ENCODE data around the gene SLC25A36. TPM values are rescaled to one million over a fixed set of nuclear protein-coding genes. Genes with fewer than 3 reads are reported as not detected.

Gene SLC25A36
- total RNA-seq, 1 experiment from 2014 or later, result 78.4 TPM

DNA sequence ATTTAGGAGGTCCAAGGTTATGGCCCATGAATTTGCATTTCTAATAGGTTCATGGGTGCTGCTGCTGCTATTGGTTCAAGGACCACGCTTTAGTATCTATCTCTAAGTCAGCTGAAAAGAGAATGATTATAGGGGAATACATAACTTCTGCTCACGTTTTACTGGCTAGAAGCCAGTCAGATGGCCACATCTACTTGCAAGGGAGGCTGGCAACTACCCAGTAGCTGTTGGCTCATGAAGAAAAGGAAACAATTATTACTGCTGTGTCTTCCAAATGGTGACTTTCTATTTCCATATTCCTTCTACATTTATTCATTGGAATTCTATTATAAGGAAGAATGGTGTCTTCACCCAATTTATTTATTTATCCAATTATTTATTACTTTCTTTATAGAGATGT lies 54.2 kb downstream of the SLC25A36 start:
- H3K36me3 Mint-ChIP-seq, result no peaks in the 10 kb centered on the region
- H3K27ac Mint-ChIP-seq, result no peak overlapping the region
- peaks cover 15% of the 10 kb centered on the region for H3K27me3 Mint-ChIP-seq (ENCODE audit: low read depth)
- no peak overlapping the region for H3K4me3 Mint-ChIP-seq
- H3K9me3 Mint-ChIP-seq, result peaks cover 32% of the 10 kb centered on the region
- no peaks in the 10 kb centered on the region for H3K4me1 Mint-ChIP-seq
- CTCF ChIA-PET, result no interaction called here
- ATAC-seq (no peak), DNase-seq (ENCODE audit: low spot score) (no peak)
- POLR2A ChIA-PET, result no interaction called here
- TF ChIP-seq, protein P1, sequence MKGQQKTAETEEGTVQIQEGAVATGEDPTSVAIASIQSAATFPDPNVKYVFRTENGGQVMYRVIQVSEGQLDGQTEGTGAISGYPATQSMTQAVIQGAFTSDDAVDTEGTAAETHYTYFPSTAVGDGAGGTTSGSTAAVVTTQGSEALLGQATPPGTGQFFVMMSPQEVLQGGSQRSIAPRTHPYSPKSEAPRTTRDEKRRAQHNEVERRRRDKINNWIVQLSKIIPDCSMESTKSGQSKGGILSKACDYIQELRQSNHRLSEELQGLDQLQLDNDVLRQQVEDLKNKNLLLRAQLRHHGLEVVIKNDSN (CRISPR knock-in tag; IDR thresholded peaks at IDR 0.05), result no peak
- TF ChIP-seq, protein P2, sequence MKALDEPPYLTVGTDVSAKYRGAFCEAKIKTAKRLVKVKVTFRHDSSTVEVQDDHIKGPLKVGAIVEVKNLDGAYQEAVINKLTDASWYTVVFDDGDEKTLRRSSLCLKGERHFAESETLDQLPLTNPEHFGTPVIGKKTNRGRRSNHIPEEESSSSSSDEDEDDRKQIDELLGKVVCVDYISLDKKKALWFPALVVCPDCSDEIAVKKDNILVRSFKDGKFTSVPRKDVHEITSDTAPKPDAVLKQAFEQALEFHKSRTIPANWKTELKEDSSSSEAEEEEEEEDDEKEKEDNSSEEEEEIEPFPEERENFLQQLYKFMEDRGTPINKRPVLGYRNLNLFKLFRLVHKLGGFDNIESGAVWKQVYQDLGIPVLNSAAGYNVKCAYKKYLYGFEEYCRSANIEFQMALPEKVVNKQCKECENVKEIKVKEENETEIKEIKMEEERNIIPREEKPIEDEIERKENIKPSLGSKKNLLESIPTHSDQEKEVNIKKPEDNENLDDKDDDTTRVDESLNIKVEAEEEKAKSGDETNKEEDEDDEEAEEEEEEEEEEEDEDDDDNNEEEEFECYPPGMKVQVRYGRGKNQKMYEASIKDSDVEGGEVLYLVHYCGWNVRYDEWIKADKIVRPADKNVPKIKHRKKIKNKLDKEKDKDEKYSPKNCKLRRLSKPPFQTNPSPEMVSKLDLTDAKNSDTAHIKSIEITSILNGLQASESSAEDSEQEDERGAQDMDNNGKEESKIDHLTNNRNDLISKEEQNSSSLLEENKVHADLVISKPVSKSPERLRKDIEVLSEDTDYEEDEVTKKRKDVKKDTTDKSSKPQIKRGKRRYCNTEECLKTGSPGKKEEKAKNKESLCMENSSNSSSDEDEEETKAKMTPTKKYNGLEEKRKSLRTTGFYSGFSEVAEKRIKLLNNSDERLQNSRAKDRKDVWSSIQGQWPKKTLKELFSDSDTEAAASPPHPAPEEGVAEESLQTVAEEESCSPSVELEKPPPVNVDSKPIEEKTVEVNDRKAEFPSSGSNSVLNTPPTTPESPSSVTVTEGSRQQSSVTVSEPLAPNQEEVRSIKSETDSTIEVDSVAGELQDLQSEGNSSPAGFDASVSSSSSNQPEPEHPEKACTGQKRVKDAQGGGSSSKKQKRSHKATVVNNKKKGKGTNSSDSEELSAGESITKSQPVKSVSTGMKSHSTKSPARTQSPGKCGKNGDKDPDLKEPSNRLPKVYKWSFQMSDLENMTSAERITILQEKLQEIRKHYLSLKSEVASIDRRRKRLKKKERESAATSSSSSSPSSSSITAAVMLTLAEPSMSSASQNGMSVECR (CRISPR knock-in tag; IDR thresholded peaks at IDR 0.05; ENCODE audit: borderline replicate concordance), result no peak
- TF ChIP-seq, protein P3, sequence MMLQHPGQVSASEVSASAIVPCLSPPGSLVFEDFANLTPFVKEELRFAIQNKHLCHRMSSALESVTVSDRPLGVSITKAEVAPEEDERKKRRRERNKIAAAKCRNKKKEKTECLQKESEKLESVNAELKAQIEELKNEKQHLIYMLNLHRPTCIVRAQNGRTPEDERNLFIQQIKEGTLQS (CRISPR knock-in tag; conservative IDR thresholded peaks at IDR 0.05), result no peak
- TF ChIP-seq, protein P4, sequence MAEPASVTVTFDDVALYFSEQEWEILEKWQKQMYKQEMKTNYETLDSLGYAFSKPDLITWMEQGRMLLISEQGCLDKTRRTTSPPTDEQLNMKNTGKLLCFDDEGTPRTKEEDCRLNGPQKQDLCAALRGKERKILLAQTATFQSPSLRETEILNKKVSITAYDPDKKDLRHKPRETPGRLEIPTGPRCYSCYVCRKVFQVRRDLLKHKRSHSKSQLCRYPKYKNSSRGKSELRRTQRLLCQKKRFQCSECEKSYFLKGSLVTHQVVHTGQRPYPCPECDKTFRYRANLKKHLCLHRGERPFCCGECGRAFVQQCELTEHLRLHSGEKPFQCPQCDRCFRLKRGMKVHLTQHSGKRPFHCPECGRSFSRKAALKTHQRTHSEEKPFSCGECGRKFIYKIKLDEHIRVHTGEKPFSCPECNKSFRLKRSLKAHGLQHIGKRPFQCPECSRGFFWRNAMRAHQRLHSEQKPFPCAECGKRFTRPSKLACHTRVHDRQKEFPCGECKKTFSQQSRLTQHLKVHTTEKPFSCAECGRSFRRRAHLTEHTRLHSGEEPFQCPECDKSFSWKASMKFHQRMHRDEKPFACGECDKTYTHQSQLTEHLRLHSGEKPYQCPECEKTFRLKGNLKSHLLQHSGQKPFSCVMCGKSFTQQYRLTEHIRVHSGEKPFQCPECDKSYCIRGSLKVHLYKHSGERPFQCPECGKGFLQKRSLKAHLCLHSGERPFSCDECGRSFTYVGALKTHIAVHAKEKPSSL (CRISPR knock-in tag; conservative IDR thresholded peaks at IDR 0.05), result no peak
- TF ChIP-seq TEAD1 (CRISPR knock-in tag; IDR thresholded peaks at IDR 0.05), result no peak
- TF ChIP-seq EMX1 (CRISPR knock-in tag; IDR thresholded peaks at IDR 0.05), result no peak
- TF ChIP-seq KAT7 (CRISPR knock-in tag; IDR thresholded peaks at IDR 0.05; ENCODE audit: borderline replicate concordance), result no peak
- TF ChIP-seq, protein P5, sequence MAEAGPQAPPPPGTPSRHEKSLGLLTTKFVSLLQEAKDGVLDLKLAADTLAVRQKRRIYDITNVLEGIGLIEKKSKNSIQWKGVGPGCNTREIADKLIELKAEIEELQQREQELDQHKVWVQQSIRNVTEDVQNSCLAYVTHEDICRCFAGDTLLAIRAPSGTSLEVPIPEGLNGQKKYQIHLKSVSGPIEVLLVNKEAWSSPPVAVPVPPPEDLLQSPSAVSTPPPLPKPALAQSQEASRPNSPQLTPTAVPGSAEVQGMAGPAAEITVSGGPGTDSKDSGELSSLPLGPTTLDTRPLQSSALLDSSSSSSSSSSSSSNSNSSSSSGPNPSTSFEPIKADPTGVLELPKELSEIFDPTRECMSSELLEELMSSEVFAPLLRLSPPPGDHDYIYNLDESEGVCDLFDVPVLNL (CRISPR knock-in tag; IDR thresholded peaks at IDR 0.05; ENCODE audit: borderline replicate concordance, low read depth), result no peak

DNA sequence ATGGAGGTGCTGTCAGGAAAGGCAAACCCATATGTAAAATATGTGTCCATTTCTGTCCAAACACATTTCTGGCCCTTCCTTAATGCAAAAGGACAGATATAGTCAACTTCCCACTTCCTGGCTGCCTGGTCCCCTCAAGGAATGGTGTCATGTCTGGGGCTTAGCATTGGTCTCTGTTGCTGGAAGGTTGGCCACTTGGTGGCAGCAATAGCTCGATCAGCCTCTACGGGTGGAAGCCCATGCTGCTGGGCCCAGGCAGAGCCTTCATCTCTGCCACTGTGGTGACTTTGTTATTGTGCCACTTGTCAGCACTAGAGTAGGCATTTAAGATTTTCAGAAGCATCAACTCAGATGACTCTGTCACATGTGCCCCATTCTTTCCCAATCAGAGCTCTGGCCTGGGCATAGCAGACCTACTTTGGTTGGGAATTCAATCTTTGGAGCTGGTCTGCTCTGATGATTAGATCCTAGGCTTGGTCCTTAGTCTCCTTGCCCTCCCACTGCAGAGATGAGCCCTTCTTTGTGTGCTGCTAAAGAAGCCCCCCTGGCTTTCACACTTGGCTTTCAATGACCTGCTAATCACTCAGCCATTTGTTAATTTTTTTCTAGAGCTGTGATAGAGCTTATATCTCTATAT lies 58.5 kb downstream of the SLC25A36 start:
- Mint-ChIP-seq H3K4me3 (no peak overlapping the region), H3K9me3 (peaks cover 16% of the 10 kb centered on the region), H3K27ac (no peak overlapping the region), H3K4me1 (no peaks in the 10 kb centered on the region), H3K27me3 (ENCODE audit: low read depth) (no peaks in the 10 kb centered on the region), H3K36me3 (no peaks in the 10 kb centered on the region)
- ChIA-PET POLR2A (no interaction called here), CTCF (interaction anchor here (0.8 to 3.3 kb wide), 18 partner anchors 12 to 279 kb away, joined by 3 to 36 read pairs (median 4); partner anchors contain the start of gene PXYLP1)
- peak; percentile 77 for DNase-seq (ENCODE audit: low spot score)
- ATAC-seq, result peak; percentile 99
- TF ChIP-seq CREB1 (CRISPR knock-in tag; IDR thresholded peaks at IDR 0.05), result no peak
- TF ChIP-seq, protein P6, sequence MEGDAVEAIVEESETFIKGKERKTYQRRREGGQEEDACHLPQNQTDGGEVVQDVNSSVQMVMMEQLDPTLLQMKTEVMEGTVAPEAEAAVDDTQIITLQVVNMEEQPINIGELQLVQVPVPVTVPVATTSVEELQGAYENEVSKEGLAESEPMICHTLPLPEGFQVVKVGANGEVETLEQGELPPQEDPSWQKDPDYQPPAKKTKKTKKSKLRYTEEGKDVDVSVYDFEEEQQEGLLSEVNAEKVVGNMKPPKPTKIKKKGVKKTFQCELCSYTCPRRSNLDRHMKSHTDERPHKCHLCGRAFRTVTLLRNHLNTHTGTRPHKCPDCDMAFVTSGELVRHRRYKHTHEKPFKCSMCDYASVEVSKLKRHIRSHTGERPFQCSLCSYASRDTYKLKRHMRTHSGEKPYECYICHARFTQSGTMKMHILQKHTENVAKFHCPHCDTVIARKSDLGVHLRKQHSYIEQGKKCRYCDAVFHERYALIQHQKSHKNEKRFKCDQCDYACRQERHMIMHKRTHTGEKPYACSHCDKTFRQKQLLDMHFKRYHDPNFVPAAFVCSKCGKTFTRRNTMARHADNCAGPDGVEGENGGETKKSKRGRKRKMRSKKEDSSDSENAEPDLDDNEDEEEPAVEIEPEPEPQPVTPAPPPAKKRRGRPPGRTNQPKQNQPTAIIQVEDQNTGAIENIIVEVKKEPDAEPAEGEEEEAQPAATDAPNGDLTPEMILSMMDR (IDR thresholded peaks at IDR 0.05), result peak; percentile 26; the same call in 1 of the 2 replicates
